Posterior cingulate gyrus (tissue), 11 donors: ENCODE data around the gene RNF113B.

Experiments used
- DNase-seq, 10 donors: peaks; one replicate each; pipeline versions ENCODE4 v3.0.0 to v3.0.0-alpha.2; 2020 to 2021; ENCODE audit warnings: mixed read lengths in 3 of 10
- intact Hi-C: fragments of 100-400 bp; cut with DNase I; formaldehyde crosslinking; loops from one replicate; pipeline ENCODE4 v1.15.1; 2023

RNF113B gene

GRCh38 chr13:98206946-98207345, 29.9 kb upstream of the RNF113B start:
- DNase-seq = no peak
- intact Hi-C loops = no loop called here

DNA sequence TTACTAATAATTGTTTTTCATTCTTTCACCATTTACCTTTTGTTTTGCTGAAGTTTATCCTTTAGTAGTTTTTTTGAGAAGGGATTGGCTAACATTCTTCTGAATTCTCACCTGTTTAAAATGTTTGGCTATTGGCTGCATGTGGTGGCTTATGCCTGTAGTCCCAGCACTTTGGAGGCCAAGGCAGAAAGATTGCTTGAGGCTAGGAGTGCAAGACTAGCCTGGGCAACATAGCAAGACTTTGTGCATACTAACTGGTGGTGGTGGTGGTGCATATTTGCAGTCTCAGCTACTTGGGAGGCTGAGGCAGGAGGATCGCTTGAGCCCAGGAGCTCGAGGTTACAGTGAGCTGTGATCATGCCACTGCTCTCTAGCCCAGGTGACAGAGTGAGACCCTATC, 27.5 kb upstream of the RNF113B start:
- DNase-seq = no peak
- intact Hi-C loops = no loop called here

- intact Hi-C loops = no loop called here
- no peak for DNase-seq
Measured at GRCh38 chr13:98203646-98204326, 26.7 kb upstream of the RNF113B start.

DNA sequence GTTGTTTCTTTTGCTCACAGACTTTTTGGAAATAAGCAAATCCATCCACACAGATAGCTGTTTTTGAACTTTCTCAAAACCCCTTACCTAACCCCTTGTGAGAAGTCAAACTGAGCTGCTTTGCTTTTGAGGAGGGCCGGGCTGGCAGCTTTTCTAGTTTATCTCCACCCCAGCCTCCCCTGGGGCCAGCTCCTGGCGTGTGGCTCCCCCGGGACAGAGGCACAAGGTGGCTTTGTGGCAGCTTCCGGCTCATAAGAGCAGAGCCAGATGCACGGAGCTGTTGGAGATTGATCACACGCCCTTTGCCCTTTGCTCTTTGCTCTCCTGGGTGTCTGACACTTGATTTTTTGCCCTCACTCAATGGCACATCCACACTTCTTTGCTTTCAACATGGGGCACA, 24.9 kb upstream of the RNF113B start:
- intact Hi-C loops = no loop called here
- no peak for DNase-seq

DNA sequence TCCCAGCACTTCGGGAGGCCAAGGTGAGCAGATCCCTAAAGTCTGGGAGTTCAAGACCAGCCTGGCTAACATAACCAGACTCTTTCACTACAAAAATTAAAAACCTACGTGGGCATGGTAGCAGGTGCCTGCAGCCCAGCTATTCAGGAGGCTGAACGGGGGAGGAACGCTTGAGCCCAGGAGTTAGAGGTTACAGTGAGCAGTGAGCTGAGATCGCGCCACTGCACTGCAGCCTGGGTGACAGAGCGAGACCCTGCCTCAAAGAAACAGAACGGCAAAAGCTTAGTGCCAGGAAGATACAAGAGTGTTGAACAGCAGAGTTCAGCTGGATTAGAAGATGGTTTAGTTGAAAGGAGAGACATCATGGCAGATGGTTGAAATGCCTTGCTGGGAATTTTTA, 24.1 kb upstream of the RNF113B start:
- DNase-seq = no peak
- intact Hi-C loops = no loop called here

GRCh38 chr13:98200211-98200878, 23.3 kb upstream of the RNF113B start:
- intact Hi-C loops = no loop called here
- DNase-seq = no peak

DNA sequence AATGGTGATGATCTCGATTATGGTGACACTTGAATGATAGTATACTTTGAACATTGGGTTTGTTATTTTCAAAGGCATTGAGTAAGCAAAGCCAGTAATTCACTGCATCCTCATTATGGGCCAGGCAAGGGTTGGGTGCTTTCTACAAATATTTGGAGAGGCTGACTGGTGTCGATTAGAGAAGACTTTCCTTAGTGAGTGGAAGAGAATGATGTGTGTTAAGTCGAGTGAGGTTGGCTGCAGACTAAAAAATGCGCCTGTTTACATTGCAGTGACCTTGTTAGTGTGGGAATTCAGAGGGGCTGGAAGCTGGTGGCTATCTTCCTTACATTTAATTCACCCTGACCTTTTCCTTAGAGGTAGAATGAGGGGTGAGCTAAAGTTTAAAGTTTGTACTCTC, 22.4 kb upstream of the RNF113B start:
- no peak for DNase-seq

DNA sequence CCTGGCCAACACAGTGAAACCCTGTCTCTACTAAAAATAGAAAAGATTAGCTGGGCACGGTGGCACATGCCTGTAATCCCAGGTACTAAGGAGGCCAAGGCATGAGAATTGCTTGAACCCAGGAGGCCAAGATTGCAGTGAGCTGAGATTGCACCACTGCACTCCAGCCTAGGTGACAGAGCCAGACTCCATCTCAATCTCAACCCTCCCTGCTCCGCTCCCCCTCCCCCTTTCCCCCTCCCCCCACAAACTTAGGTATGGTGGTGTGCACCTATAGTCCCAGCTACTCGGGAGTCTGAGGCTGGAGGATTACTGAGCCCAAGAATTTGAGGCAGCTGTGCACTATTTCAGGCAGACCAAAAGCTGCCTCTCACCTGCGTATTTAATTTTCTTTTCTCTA, 21.6 kb upstream of the RNF113B start:
- intact Hi-C loops = no loop called here
- no peak for DNase-seq

More for the DNA sequence above, 22.4 kb upstream of the RNF113B start:
- intact Hi-C loops = no loop called here

DNA sequence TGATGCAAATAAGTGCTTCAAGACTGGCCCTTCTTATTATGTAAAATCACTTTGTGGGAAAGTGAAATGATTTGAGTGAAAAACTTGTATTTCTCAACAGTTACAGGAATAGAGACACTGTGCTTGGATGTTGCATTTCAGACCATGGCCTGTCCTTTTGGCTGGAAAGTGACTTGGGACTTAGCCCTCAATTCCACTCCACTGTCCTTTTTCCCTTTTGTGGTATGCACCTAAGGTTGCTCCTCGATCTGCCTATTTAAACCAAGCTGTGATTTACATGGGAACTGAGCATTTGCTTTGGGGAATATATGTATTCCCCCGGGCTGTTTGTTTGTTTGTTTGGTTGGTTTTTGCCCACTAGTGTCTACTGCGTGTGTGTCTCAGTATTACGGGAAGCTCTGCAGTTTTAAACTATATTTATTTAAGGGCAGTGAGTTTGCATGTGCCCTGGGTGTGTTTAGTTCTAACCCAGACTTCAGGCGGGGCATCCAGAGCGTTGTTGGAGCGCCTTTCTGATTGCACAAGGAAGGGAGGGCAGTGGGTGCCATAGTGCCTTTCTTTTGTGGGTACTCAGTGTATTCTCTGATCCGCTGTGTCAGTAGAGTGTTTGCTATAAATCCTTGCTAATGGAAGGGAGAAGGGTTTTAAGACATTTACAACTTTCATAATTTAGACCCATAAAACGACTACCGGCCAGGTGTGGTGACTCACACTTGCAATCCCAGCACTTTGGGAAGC, 18.2 kb upstream of the RNF113B start:
- intact Hi-C loops = no loop called here
- no peak for DNase-seq

GRCh38 chr13:98192008-98192407, 14.9 kb upstream of the RNF113B start:
- intact Hi-C loops = no loop called here
- DNase-seq = no peak

- DNase-seq = no peak
- intact Hi-C loops = no loop called here
Measured at GRCh38 chr13:98190889-98191444, 13.9 kb upstream of the RNF113B start.

GRCh38 chr13:98189841-98190505, 12.9 kb upstream of the RNF113B start:
- intact Hi-C loops = no loop called here
- DNase-seq = no peak

DNA sequence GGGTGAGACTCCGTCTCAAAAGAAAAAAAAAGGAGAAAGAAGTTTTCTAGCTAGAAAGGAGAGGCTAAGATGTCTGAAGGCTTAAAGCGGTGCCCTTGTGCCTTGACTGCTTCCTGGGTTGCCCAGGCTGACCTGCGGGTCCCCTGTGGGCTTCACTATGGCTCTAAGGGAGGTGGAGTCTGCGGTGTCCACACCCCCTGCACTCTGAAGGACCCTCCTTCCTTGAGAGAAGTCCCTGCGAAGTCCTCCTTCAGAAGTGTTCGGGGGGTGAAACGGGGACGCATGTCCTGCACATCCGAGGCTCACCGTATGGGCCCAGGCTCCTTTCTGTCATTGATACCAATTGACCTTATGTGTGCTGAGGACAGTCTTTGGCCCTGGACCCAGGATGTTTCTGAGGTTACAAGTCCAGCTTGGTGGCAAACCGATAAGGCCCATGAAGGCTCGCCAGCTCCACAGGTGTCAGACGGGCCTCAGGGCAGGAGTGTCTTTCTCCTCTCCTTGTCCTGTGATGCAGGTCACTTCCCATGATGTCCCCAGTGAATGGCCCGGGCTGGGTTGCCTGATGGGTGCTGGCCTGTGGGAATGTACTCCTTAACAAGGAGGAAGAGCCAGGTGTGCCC, 11.6 kb upstream of the RNF113B start:
- no peak for DNase-seq
- intact Hi-C loops = no loop called here

DNA sequence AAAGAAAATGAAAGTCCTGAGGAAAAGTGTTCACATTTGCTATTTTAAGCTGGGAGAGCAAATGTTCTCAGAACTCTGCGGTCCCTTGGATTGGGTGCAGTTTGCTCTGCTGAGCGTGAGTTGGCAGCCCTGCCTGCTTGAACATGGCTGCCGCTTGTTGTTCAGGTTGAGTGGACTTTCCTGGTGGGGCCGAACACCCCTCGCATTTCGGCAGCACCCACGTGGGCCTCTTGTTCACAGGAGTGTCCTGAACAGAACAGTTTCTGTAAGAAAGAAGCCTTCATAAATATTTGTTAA, 10.8 kb upstream of the RNF113B start:
- DNase-seq = peak in 8 of 10 donors; percentile 17 to 89 (median 46)
- intact Hi-C loops = no loop called here

DNA sequence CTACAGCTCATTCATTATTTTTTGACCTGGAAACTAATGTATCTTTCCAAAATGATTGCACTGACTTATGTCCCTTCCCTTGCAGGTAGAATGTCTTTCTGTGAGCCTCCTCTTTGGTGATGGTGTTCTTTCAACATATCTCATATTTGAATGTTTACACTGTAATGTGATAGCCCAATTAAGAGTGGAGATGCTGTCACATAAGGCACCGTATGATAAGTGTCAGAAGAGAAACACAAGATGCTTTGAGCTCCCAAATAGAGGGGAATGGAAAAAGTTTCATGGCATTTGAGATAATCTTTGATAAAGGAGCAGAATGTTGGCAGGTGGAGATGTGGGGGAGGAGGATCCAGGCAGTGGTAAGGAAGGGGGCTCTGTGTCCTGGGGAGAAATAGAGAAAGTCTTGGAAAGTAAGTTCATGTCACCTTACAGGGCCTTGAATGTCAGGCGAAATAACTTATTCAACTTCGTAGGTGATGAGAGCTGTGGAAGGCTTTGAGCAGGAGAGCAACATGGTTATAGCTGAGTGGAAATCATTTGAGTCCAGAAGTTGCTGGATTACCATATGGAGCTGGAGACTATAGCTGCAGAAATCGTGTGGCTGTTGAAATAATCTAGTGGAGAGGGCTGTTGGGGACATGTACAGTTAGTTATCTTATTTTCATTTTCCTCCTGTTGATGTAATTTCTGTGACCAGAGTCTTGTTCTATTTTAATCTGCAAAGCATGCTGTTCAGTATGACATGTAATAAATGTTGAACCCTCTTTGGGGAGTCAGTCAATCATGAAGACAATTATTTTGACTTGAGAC, 10.3 kb upstream of the RNF113B start:
- intact Hi-C loops = no loop called here

DNA sequence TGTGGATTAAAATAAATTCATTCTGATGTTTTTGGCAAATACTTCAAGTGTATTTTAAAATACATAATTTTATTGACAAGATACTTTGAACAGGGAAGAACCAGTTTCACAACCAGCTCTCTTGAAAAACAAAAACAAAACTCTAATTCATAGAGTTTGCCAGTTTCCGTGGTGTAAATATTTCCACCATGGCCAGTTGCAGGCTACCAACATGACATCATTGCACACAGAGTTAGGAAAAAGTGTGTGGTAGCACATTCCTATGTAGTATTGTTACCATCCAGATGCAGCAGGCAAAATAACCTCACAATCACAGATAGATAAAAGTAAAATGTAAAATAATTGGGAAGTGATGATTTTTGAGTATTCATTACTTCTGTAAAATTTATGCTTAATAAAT, 7.7 kb upstream of the RNF113B start:
- no peak for DNase-seq
- intact Hi-C loops = no loop called here

More for the DNA sequence above, 10.3 kb upstream of the RNF113B start:
- DNase-seq = no peak

- no peak for DNase-seq
- intact Hi-C loops = no loop called here
Measured at GRCh38 chr13:98182589-98182988, 5.5 kb upstream of the RNF113B start.

DNA sequence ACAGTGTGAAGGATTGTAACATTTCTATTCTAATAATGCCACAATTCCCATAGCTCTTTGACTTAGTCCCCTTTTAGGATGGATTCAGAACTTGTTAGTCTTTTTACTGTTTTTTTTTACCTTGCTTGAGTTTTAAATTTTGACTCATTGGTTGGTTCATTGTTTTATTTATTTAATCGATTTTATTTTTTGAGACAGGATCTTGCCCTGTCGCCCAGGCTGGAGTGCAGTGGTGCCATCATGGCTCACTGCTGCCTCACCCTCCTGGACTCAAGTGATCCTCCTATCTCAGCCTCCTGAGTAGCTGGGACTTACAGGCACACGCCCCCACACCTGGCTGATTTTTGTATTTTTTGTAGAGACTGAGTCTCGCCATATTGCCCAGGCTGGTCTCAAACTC, 5.1 kb upstream of the RNF113B start:
- intact Hi-C loops = no loop called here
- no peak for DNase-seq

DNA sequence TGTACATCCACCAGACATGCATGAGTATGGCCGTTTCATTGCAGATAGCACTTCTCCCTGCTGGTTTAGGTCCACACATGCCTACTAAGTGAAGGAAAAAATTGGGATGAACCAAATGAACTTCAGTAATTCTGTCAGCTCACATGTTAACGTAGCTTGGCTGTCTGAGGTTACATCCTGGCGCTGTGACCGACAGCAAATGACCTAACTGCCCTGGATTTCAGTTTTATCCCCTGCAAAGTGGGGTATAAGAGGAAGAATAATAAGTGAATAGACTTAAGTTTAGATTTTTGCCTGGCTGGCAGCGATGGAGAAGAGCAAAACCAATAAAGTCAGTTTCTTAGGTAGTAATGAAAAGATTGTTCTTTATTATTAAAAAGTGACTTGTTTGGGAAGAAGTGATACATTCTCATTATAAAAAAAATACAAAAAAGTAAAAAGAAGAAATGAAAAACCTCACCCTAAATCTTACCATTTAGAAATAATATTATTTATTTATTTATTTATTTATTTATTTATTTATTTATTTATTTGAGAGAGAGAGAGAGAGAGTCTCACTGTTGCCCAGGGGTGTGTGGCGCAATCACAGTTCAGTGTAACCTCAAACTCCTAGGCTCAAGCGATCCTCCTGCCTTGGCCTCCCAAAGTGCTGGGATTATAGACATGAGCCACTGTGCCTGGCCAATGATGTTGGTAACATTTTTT, 4.2 kb upstream of the RNF113B start:
- intact Hi-C loops = no loop called here
- DNase-seq = no peak
